Brain pericyte (primary cell): Measurements from ENCODE around the gene TIGAR.

ENCODE experiments used
- DNase-seq: peaks from one replicate; pipeline ENCODE4 v3.0.0-alpha.2; 2012; ENCODE audit warnings: low read depth, low spot score

The TIGAR gene

GRCh38 chr12:4378772-4379171 is 57.8 kb downstream of the TIGAR start:
- no peak for DNase-seq

DNA sequence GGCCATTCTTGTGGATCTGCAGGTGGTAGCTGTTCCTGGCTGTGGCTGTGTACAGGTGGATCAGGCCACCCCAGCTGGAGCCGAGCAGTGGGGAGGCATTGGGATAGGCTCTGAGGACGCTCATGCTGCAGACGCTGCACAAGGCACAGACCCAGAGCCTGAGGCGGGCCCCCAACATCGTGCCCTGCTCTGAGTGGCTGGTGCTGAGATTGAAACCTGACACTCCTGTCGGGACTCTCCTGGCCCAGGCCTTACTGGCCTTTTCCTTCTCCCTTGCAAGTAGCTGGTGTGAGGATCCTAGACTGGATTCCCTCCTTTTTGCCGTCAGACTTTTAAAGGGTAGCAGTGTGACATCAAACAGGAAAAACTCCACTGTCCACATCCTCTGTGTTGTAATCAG is 58.4 kb downstream of the TIGAR start, which contains the start of gene FGF23:
FGF23 (minus strand) TSS at position 308 of the 400 bp plus-strand sequence; CDS start at position 178, 130 bp downstream.
- DNase-seq, result peak; percentile 2

DNA sequence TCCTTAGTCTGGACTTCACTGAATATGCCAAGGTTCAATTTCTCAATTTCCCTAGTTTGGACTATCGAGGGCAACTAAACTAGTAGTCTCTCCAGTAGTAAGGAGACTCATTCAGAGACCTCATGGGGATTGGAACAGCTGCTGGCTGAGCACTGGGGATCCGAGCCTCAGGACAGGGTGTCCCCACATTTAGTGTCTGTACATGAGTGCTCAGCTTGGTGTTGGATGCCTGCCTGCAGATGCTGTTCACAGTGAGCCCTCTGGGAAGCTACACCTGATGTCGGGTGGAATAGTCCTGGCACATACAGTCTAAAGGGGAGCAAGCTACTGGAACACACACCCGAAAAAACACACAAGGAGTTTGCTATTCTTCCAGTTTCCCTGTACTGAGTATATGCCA is 59.3 kb downstream of the TIGAR start:
- DNase-seq, result no peak

GRCh38 chr12:4383304-4383865 is 62.4 kb downstream of the TIGAR start:
- DNase-seq, result no peak

DNA sequence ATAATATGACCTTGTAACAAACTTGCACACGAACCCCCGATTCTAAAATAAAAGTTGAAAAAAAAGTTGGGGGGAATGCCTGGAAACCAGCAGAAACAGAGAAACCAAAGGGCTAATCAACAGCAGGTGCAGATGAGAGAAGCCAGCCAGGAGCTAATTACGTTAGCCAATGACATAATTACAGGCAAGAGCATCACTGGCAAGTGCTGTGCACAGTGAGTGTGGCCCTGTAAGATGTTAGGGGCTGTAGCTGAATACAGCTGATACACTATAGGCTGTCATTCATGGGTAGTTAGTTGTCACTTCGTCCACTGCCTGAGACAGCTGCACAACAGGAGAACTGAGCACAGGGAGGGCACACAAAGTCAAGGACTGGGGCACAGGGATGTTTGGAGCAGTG is 65.8 kb downstream of the TIGAR start:
- no peak for DNase-seq

DNA sequence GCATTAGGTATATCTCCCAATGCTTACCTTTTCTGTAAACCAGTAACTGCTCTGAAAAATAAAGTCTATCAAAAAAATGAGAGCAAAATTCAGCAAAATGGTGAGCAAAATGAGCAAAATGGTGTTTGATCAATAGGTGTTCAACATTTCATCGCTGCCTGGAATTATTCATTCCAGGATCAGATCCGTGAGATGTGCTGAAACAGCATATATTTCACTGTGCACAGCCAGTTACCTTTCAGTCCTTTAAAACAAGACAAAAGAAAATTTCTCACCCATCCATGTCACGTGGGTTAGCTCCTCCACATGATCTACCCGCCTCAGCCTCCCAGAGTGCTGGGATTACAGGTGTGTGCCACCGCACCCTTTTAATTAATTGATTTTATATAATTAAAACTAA is 66.6 kb downstream of the TIGAR start:
- no peak for DNase-seq

- no peak for DNase-seq
Measured at GRCh38 chr12:4388032-4388431, 67.0 kb downstream of the TIGAR start.

GRCh38 chr12:4388662-4389061 is 67.6 kb downstream of the TIGAR start:
- no peak for DNase-seq

- DNase-seq, result no peak
Measured at GRCh38 chr12:4392223-4392742, 71.3 kb downstream of the TIGAR start.

DNA sequence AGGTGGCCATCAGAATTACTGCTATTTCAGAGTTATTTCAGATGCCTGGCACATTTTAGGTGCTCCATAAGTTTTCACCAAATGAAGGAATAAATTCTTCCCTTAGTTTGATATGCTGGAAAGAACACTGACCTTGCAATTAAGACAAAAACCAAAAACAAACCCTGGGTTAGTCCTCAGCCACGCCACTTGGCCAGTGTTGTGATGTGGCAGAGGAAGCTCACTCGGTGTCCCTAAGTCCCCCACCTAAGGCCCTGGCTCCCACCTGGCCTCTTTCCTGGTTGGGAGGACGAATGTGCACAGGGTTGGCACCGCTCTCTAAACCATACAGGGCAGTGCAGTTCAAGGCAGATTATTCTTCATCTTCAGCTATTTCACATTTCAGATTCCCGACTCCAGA is 72.2 kb downstream of the TIGAR start:
- no peak for DNase-seq

GRCh38 chr12:4395818-4396217 is 74.8 kb downstream of the TIGAR start:
- no peak for DNase-seq

- DNase-seq, result no peak
Measured at GRCh38 chr12:4401117-4401516, 80.1 kb downstream of the TIGAR start.

DNA sequence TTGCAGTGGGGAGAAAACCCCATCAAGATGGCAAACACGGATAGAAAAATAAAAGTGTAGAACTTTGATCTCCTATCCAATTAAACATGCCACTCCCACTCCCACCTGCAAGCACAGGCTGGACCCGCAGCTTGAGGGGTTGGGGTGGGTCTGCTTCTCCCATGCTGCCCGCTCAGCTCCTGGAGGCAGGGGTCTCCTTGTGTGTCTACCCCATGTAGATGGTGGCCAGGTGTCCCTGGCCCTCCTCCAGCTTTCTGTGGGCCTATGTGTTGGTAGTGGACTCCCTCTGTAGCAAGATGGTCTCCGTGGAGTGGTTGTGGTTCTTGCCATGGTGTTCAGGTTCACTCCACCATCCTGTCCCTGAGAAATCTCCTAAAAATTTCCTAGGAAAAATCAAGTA is 82.0 kb downstream of the TIGAR start:
- DNase-seq, result no peak
